HFFc6 (cell line): ENCODE measurements around the gene PODXL2. TPM values are rescaled to one million over a fixed set of nuclear protein-coding genes. Genes with fewer than 3 reads are reported as not detected.

Experiments used
- DNase-seq: peaks from one replicate; pipeline ENCODE4 v3.0.0-alpha.2; 2018
- H3K27ac Mint-ChIP-seq: 2 replicates; pipeline ENCODE4 v1.8.0; 2020; ENCODE audit warnings: mild to moderate bottlenecking, mixed read lengths
- H3K27me3 Mint-ChIP-seq: 2 replicates; pipeline ENCODE4 v1.8.0; 2021; ENCODE audit warnings: mild to moderate bottlenecking, moderate library complexity, mixed read lengths; ENCODE audit not compliant: insufficient read depth
- H3K36me3 Mint-ChIP-seq: 2 replicates; pipeline ENCODE4 v1.8.0; 2021; ENCODE audit warnings: low read depth, mixed read lengths
- H3K4me1 Mint-ChIP-seq: 2 replicates; pipeline ENCODE4 v1.8.0; 2020; ENCODE audit warnings: low read depth, mixed read lengths
- H3K4me3 Mint-ChIP-seq: 2 replicates; pipeline ENCODE4 v1.8.0; 2020; ENCODE audit warnings: mild to moderate bottlenecking, moderate library complexity, mixed read lengths
- H3K9me3 Mint-ChIP-seq: 2 replicates; pipeline ENCODE4 v1.8.0; 2020; ENCODE audit warnings: mild to moderate bottlenecking, mixed read lengths
- total RNA-seq, 6 experiments: library from RNA; stranded (reverse); fragmentation: NEBNext Ultra II Directional; extraction: Animal tissue kit (Norgen Biotek cat#: 25700); gene quantifications; 2 replicates in 1 of 6; 3 replicates in 5 of 6; pipeline ENCODE4 v1.2.3, GENCODE V29; 2021
- TF ChIP-seq, protein P1 (sequence below): fragments of 200-600 bp; sonication (generic); IDR thresholded peaks from 2 replicates; pipeline ENCODE4 v1.5.0; 2021; ENCODE audit warnings: antibody characterized with exemption, mild to moderate bottlenecking

Gene PODXL2
- total RNA-seq, 6 experiments from 2014 or later, result 0.09 TPM; not detected in 5

DNA sequence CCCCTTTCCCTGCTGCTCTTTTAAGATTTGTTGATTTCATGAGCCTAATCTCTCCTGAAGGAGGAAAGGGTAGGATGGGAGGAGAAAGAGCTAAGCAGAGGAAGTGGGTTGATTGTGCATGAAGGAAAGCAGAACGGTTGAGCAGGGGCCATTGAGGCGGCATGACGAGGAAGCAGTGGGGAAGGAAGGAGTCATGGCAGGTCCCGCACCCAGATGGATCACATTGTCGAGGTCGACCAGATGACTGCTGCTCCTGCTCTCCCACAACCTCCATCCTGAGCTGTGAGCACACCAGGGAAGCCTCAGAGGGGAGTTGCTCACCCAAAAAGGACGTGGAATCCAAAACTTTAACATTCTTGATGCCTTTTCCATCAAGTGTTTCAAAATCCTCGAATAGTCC lies 86.5 kb downstream of the PODXL2 start:
- no peak overlapping the region for H3K4me3 Mint-ChIP-seq
- peaks cover 19% of the 10 kb centered on the region; the same call in 1 of the 2 replicates for H3K36me3 Mint-ChIP-seq
- no peaks in the 10 kb centered on the region; the same call in 1 of the 2 replicates for H3K27me3 Mint-ChIP-seq
- H3K27ac Mint-ChIP-seq, result no peak overlapping the region
- TF ChIP-seq, protein P1, sequence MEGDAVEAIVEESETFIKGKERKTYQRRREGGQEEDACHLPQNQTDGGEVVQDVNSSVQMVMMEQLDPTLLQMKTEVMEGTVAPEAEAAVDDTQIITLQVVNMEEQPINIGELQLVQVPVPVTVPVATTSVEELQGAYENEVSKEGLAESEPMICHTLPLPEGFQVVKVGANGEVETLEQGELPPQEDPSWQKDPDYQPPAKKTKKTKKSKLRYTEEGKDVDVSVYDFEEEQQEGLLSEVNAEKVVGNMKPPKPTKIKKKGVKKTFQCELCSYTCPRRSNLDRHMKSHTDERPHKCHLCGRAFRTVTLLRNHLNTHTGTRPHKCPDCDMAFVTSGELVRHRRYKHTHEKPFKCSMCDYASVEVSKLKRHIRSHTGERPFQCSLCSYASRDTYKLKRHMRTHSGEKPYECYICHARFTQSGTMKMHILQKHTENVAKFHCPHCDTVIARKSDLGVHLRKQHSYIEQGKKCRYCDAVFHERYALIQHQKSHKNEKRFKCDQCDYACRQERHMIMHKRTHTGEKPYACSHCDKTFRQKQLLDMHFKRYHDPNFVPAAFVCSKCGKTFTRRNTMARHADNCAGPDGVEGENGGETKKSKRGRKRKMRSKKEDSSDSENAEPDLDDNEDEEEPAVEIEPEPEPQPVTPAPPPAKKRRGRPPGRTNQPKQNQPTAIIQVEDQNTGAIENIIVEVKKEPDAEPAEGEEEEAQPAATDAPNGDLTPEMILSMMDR, result no peak
- DNase-seq, result no peak
- H3K4me1 Mint-ChIP-seq, result peaks cover 4% of the 10 kb centered on the region
- no peaks in the 10 kb centered on the region for H3K9me3 Mint-ChIP-seq

DNA sequence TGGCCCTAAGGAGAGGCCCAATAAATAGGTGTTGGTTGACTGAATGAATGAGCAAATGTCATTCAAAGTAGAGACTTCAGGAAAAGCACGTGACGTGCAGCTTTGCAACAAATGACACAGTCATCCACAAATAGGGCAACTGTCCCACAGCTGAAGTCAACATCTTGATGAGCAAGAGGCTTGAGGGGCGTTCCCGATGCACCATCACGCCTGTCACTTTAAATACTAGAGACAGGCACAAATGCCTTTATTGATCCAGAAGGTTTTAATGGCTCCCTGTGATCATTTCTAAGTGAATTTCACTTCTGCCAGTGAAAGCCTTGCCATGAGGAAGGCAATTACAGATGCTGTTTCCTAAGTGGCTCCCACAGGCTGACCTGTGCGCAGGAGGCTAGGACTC lies 87.4 kb downstream of the PODXL2 start:
- Mint-ChIP-seq H3K36me3 (peaks cover 19% of the 10 kb centered on the region; the same call in 1 of the 2 replicates), H3K4me3 (no peak overlapping the region)
- TF ChIP-seq, protein P1, result no peak

DNA sequence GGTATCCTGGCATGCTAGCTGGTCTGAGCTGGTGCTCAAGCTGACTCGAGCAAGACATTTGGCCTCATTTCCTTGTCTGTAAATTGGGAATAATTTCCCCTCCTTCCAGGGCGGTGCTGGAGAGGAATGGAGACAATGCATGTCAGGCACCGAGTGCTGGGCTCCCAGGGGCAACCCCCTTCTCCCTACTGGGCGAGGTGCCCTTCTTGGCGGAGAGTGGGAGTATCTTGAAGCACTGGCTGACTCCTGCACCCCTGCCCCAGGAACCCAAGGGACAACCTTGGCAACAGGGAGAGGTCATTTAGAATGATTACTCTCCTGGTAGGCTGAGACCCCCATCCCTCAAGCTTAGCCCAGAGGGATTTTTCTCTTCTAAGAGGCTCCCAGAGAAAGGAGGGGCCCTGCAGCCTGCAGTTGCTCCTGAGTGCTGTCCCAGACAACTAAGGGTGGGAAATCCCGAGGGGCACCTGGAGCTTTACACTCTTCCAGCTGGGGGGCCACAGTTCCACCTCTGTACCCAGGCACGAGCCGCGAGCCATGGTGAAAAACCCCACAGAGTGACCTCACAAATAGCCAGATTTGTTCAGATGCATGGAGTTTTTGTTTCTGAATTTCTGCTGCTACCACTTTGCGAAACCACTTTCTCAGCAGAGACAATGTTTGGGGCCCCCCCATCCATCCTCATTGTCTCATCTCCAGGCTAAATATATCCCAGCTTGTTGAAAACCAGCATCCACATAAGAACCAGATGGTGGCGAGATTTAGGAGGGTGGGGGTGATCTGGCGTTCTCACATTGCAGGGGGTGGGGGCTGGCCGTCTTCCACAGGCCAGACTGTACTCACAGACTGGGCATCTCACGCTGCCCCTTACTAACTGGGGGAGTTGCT lies 88.6 kb downstream of the PODXL2 start:
- Mint-ChIP-seq H3K4me3 (no peak overlapping the region), H3K4me1 (peaks cover 2% of the 10 kb centered on the region; the same call in 1 of the 2 replicates), H3K9me3 (no peaks in the 10 kb centered on the region), H3K27me3 (no peaks in the 10 kb centered on the region; the same call in 1 of the 2 replicates), H3K36me3 (peaks cover 19% of the 10 kb centered on the region; the same call in 1 of the 2 replicates), H3K27ac (no peak overlapping the region)
- DNase-seq, result no peak
- TF ChIP-seq, protein P1, result no peak

More for the DNA sequence above, 87.4 kb downstream of the PODXL2 start:
- Mint-ChIP-seq H3K9me3 (no peaks in the 10 kb centered on the region), H3K27ac (no peak overlapping the region), H3K4me1 (no peaks in the 10 kb centered on the region), H3K27me3 (no peaks in the 10 kb centered on the region; the same call in 1 of the 2 replicates)
- DNase-seq, result no peak

DNA sequence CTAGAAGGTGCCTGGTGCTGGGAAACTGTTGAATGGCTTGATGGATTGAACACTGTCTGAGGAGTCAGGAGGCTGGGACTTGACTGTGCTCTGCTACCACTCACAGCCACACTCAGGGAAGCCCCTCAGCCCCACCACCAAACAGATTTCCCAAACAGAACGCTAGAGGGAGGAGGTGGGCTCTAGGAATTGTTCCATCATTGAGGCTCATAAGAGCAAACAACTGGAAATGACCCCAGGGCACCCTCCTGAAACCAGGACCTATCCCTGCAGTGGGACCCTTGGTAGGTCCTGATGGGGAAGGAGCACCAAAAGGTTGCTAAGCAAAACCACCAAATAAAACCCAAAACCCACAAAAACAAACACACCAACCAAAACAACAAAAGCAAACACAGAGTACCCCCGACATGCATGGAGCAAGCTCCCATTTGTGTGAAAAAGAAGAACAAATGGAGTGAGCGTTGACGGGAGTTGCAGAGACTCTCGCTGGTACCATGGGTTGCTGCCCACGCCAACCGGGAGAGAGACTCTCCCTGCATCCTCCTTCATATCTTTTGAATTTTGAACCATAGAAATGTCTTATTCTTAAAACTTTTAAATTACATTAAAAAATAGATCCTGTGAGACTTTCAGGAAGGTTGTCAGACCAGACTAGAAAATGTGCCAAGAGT lies 89.4 kb downstream of the PODXL2 start:
- H3K27me3 Mint-ChIP-seq, result no peaks in the 10 kb centered on the region; the same call in 1 of the 2 replicates
- no peak overlapping the region for H3K27ac Mint-ChIP-seq
- no peaks in the 10 kb centered on the region for H3K9me3 Mint-ChIP-seq
- DNase-seq, result no peak
- TF ChIP-seq, protein P1, result no peak
- no peak overlapping the region for H3K4me3 Mint-ChIP-seq
- peaks cover 19% of the 10 kb centered on the region; the same call in 1 of the 2 replicates for H3K36me3 Mint-ChIP-seq
- peaks cover 10% of the 10 kb centered on the region; the same call in 1 of the 2 replicates for H3K4me1 Mint-ChIP-seq

DNA sequence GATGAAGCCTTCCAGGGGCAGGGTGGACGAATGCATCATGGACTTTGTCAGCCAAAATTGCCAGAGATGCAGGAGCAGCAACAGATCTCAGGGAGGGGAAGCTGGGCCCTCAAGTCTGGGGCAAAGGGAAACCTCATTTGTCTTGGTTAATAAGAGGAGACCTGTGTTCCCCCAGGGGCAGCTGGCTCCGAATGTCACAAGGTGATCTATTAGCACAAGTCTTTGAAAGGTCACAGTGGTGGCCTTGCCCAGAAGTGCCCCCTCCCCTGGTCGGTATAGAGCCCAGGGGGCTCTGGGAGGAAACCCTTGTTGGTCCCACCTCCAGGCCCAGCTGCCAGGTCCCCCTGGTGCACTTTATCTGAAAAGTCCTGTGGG lies 89.9 kb downstream of the PODXL2 start:
- Mint-ChIP-seq H3K4me1 (peaks cover 13% of the 10 kb centered on the region; the same call in 1 of the 2 replicates), H3K27ac (no peak overlapping the region), H3K4me3 (no peak overlapping the region), H3K9me3 (no peaks in the 10 kb centered on the region), H3K36me3 (peaks cover 22% of the 10 kb centered on the region), H3K27me3 (no peaks in the 10 kb centered on the region; the same call in 1 of the 2 replicates)
- DNase-seq, result no peak
- TF ChIP-seq, protein P1, result no peak
